Stimulated activated CD8-positive, alpha-beta memory T cell treated with anti-CD3 and anti-CD28 coated beads, Interleukin-15, amount 100 ng/mL, for 24 hours (primary cell): Measurements from ENCODE around the gene SLC5A3.

Experiments
- DNase-seq: peaks from one replicate; pipeline ENCODE4 v3.0.0-alpha.2; 2020; ENCODE audit warnings: low read depth

SLC5A3 gene

DNA sequence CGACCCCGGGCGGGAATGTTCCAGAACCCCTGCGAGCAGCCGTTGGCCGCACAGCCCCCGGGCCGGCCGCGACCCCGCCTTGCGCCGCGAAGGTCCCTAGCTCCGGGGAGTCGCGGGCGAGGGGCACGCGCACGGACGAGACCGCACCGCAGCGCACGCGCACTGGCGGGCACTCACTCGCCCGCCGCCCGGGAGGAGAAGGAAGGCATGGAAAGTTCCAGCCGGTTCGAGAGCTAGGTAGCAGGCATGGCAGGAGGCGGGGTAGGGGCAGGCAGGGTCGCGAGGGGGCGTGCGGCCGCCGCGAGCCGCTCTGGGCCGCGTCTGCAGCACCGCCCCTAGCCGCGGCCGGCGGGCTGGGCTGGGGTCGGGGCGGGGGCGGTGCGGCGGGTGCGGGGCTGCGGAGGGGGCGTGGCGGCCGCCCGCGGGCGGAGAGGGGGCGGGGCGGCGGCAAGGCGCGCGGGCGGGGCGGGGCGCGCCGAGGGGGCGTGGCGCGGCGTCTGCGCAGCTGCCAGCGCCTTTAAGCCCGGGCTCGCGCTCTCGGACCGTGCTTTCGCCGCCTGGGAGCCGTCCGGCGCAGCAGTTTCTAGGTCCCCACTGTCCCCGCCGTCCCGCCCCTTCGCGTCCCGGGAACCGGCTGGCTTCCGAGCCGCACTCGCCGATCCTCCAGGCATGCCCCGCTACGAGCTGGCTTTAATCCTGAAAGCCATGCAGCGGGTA, at the start of gene SLC5A3, which contains the start of gene MRPS6:
TSS of gene SLC5A3 (plus strand) at position 547 of the 717 bp plus-strand sequence. CDS start 21,621 bp downstream, outside the sequence.
TSS of gene MRPS6 (plus strand) at position 547 of the 717 bp plus-strand sequence. CDS start at position 670, 123 bp downstream.
- peak; percentile 59 for DNase-seq

DNA sequence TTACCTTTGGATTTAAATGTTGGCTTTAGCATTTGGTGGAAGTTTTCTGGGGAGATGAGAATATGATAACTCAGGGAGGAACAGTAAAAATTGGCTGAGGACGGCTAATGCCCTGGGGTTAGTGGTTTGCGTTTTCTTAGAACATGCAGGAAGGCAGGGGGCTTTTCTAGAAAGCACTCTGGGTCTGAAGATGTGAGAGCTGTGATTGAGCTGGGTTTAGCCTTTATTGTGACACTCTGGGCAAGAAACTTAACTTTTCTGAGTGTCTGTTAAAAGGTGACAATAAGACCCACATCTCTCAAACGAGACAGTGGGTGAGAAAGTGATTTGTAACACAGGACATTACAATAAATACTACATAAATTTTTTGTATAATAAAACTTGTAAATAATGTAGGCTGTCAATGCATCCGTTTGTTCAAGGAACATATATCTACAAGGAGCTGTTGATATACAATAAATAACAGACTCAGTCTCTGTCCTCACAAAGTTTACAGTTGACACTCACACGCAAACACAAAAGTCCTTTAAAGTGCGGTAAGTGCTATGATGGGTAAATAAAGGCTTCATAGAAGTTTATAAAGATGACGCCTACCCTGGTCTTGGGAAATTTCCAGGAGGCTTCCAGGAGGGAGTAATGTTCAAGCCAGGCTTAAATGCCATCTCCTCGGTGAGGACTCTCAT, 49.5 kb upstream of the SLC5A3 start:
- no peak for DNase-seq

DNA sequence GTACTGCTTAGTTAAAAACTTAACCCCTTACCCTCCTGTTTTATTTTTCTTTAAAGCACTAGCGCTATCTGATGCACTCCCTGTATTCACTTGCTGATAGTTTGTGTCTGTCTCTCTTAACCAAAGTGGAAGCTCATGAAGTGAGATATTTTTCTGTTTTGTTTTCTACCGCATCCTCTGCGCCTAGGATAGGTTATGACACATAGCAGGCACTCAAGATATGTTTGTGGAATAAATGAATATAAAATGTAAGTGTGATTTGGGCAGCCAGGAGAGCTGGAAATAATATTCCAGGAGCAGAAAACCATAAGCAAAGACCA, 49.0 kb upstream of the SLC5A3 start:
- DNase-seq: no peak

DNA sequence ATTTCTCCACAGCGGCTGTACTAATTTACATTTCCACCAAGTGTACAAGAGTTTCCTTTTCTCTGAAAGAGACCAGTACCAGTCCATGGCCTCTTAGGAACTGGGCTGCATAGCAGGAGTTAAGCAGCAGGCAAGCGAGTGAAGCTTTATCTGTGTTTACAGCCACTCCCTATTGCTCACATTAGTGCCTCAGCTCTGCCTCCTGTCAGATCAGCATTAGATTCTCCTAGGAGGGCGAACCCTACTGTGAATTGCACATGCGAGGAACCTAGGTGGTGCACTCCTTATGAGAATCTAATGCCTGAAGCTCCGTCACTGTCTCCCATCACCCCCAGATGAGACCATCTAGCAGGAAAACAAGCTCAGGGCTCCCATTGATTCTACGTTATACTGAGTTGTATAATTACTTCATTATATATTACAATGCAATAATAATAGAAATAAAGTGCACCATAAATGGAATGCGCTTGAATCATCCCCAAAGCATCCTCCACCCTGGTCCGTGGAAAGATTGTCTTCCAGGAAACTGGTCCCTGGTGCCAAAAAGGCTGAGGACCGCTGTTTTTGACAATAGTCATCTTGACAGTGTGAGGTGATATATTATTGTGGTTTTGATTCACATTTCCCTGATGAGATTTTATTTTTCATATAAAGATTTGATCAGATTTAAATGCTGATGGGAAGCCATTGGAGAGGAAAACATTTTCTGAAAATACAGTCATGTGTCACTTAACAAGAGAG, 45.5 kb upstream of the SLC5A3 start:
- DNase-seq: no peak

DNA sequence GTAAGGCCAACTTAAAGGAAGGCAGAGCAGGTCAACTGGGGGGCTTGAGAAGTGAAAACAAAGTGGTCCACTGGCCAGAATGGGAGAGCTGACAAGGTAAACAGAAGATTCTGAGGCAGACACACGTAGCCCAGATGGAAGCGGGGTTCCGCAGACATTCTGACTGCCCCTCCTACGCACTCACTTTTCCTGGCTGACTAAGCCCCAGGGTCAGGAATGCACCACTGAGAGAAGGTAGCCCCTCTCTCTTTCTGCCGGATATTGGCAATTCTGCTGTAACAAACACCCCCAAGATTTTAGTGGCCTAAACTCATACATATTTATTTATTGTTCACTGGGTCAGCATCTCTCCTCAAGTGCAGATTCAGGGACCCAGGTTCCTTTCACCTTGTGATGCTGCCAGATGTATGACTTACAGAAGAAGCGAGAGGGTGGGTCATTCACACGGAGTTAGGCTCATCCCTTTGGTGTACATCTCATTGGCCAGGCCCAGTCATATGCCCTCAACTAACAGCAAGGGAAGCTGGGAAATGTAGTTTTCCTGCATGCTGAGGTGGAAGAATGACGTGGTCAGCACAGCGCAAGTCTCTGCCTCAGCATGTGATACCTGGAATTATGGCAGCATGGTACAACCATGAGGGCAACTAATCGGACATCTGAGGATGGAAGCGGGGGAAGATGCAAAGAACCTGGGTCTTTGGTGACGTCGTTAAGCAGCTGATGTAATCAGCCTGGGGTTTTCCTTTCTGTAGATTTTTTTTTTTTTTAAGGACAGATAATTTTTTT, 43.4 kb upstream of the SLC5A3 start:
- DNase-seq: peak; percentile 13

DNA sequence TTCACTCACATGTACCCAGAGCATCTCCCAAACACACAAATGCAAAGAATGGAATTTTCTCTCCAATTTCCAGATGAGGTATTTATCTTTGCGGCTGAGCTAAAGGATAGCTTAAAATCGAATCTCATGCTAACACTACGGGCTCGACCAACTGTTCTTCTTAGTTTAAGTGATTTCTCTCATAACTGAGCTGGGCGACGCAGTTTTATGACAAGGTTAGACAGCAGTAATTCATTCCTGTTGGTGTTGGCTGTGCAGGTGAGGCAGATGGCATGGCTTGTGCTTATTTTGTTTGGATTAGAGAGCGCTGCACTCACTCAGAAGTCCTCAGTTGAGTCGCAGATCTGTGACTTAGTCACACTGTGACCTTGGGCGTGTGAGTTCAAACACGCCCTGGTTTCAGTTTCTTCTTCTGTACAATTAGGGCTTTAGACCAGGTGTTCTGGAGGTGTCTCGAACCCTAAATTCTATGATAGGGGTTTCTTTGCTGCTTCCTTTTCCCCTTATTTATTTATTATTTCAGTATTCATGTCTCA, 41.5 kb upstream of the SLC5A3 start:
- DNase-seq: no peak

DNA sequence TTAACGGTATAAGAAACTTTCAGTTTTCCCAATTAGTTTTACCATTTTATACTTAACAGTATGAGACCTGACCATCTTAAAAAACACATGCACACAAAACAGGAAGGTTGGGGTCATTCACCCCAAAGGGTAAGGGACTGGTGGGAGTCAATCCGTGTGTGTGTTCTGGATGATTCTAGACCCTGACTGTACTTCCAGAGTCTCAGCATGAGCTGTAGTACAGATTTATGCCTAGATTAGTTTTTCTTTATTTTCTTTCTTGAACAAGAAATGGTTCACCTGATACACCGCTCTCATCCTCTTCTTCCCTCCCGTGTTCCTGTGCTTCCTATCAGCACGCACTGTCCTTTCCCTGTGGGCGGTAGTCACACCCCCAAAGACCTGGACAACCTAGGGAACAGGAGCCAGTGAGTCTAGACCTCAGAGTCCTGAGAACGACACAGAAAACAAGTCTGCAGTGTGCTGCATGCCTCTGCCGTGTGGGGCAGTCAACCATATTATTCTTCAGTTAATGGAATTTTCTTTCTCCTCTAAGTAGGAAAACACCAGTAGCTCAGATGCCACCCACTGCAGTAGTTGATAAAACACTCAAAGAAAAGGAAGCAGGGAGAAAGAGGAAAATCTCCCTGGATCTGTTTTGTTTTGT, 38.9 kb upstream of the SLC5A3 start:
- no peak for DNase-seq

DNA sequence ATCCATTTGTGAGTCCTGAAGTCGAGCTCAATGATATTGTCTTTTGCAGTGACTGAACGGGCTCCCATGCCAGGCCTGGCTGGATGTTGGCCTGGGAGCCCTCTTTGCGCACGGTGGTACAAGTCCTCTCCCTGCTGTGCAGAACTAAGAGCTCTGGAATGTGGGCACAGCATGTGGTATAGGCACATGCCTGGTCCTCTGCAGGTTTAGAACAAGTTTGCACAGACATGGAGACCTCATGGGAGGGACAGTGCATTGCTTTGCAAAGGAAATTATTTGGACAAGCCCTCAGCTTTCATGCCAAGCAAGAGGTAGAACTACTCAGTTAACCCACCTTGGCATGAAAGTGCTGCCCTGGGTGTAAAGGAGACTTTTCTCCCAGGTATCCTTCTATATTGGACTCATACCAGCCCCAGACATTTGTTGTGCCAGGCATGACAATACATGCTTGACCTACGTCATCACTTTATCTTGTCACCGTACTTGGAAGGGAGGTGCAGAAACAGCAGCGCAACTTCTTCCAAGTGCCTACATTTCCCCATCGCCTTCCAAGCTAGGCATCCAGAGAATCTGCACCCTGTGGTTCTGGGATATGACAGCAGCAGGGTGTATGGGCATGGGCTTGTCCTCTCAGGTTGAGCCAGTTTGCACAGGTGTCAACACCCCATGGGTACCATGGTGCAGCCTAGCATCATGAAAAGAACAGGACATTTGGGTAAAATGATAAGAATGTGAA, 37.6 kb upstream of the SLC5A3 start:
- DNase-seq: no peak

DNA sequence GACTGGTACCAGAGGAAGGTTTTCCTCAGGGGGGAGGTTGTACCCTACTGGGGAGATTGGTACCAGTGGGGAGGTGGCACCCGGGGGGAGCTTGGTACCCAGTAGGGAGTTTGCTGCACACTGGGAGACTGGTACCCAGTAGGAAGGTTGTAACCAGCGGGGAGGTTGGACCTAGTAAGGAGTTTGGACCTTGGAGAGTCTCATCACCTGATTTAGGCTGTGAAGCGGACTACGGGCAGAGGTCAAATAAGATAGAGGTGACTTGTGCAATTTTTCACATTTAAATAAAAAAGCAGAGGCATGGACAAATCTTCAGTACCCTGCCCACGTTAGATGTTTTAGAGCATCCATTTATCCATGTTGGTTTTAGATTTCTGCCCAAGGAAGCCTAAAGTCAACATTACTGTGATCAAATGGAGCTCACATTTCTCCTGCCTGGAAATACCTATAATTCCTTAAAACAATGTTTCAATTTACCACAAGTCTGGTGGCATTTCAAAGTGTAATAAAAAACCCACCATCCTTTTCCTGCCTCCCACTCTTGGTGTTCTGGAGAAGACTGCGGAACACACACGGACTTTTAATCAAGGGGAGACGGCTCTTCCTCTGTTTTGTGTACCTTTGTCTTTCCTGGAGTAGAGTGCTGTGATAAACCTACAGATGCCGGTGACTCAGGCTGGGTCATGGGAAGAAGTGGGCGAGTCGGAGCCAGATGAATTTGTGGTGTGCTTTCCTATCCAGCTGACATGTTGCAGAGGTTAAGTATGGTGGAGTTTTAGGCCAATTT, 36.2 kb upstream of the SLC5A3 start:
- no peak for DNase-seq

DNA sequence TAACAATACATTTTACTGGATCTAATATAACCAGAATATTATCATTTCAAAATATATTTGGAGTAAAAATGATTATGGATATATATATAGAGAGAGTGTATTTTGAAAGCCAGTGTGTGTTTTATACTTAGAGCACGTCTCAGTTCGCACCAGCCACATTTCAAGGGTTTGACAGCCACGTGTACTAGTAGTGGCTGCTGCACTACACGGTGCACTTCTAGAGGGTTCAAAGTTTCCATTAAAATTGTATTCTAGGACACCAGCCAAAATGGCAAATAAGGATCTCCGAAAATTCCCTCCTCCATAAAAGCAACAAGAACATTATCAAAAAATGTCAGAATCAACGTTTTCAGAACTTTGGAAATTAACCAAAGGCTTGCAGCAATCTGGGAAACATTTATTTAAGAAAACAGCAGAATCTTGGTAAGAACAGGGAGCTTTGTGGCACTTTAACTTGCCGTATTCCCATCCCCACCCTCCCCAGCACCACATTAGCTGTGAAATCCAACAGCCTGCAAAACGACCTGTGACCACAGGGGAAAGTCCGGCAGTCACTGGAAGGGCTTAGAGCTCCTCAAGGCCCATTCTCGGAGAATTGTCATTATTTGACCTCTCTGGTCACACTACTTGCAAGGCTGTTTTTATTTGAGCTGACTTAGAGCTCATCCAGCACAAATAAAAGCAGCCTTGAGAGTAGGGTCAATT, 33.5 kb upstream of the SLC5A3 start:
- DNase-seq: no peak

DNA sequence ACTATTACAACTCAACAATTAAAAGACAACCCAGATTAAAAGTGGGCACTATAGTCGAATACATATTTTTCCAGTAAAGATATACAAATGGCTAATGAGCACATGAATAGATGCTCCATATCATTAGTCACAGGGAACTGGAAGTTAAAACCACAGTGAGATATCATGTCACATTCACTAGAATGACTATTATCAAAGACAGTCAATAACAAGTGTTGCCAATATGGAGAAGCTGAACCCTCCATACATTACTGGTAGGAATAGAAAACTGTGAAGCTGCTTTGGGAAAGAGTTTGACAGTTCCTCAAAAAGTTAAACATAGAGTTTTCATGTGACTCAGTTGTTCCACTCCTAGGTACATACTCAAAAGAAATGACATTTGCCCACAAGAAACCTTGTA, 30.6 kb upstream of the SLC5A3 start:
- no peak for DNase-seq

DNA sequence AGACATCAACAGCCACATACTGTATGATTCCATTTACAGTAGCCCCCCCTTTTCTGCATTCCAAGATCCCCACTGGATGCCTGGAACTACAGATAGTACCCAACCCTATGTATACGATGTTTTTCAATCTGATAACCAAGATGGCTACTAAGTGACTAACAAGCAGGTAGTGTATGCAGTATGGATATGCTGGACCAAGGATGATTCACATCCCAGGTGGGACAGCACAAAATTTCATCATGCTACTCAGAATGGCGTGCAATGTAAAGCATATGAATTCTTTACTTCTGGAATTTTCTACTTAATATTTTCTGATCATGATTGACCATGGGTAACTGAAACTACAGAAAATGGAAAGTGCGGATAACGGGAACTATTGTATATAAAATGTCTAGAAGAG, 30.0 kb upstream of the SLC5A3 start:
- no peak for DNase-seq

DNA sequence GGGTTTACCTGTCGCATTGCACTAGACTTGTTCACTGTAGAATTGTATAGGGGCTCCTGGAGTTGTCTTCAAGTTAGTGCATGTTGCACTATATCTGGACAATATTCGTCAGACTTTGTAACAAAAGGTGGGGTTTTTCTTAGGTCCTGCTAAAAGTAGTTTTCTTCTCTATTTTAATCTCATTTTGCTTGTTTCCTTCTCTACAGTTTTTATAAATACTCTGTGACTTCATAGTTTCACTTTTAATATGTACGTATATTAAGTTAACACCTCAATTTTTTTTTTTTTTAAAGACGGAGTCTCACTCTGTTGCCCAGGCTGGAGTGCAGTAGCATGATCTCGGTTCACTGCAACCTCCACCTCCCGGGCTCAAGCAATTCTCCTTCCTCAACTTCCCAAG, 26.5 kb upstream of the SLC5A3 start:
- DNase-seq: no peak

DNA sequence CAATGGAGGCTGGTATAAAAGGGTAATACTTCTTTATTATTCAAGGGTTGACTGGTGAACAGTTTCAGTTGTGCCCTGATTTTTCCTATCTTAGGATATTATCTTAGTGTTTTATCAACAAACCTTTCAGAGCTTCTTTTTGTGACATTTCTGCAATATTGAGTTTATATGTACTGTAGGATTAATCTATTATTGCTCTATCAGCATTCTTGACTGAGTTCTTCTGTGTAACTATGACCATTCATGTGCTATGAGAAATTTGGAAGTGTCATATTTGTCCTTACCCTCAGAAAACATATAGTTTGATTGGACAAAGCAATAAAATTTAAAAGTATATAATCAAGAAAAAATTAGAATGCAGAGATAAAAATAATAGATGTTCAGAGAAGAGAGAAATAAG, 25.5 kb upstream of the SLC5A3 start:
- DNase-seq: no peak

DNA sequence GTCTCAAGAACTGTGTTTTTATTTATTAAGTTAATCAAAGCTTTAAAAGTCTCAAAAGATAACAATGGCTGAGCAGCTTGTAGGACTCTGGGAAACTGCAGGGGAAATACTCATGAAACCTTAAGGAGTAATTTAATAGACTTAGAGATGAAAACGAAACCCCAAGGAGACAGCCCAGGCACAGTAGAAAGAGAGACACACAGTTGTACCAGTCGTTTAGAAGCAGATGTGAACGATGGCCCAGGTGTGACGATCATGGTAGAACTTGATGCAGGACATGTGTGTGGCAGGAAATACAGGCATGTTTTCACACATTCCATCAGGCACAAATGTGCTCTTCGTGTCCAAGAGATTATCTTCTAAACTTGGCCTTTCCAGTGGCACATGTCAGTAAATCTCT, 21.2 kb upstream of the SLC5A3 start:
- DNase-seq: no peak

DNA sequence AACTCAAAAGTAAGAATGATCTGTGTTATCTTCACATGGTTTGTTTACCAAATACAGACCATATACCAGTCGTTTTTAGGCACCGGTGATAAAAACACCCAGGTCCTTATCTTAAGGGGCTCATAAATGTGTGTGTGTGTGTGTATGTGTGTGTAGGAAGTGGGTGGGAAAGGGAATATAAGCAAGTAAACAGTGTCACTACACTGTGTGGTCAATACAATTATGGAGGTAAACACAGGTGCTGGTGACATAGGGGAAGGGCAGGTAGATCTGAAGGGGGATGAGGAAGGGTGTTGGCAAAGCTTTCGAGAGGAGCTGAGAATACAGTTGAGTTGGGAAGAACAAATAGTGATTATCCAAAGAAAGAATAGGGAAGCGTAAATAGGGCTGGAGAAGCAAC, 19.1 kb upstream of the SLC5A3 start:
- DNase-seq: no peak

DNA sequence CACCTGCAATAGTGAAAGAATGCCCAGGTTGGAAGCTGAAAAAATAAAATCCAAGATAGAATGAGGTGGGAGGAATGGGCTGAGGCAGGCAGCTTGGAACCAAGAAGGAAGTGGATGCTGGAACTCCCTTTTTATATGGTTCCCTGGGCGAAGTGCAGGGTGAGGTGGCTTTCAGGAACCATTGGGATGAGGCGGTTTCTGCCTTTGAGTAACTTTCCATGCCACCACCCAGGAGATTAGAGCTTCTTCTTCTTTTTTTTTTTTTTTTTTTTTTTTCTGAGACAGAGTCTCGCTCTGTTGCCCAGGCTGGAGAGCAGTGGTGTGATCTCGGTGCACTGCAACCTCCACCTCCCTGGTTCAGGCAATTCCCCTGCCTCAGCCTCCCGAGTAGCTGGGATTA, 17.8 kb upstream of the SLC5A3 start:
- DNase-seq: no peak

DNA sequence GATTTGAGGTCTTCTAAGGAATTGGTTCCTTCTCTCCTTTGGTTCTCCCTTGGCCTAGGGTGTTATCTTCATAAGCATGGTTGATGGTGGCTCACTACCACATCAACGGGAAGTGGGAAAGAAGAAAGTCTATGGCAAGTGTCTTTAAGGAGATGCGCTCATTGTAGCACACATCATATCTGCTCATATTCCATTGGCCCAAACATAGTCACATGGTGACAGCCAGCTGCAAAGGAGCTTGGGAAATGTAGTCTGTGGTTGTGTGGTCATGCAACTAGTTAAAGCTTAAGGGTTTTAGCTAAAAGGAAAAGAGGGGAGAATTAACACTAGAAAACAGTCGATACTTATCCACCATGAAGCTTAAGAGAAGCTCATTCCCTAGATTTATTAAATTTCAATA, 11.4 kb upstream of the SLC5A3 start:
- no peak for DNase-seq

DNA sequence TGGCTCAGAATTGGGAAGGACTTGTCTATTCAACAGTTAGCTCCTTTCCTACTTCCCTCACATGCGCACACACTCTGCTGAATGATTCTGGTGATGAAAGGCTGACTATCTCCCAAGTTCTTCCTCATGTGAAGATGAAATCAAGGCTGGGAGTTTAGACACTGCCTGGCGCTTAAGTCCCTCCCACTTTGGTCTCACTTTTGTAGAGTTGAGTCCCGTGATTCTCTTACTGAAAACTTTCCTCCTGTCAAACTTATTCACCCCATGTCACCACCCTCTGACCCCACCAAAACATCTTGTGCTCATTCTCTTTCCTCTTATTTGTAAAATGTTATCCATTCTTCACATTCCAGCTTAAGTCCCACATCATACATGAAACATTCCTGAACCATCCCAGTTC, 8.4 kb upstream of the SLC5A3 start:
- no peak for DNase-seq
